Mesendoderm (in vitro differentiated cells): ENCODE data around the gene FNDC3B.

ENCODE experiments used
- DNase-seq: peaks from one replicate; pipeline ENCODE4 v3.0.0; 2013
- H2AK5ac ChIP-seq: 2 replicates; pipeline ENCODE4 v1.6.1; 2013; ENCODE audit warnings: low read length, inconsistent platforms
- H2BK120ac ChIP-seq: 2 replicates; pipeline ENCODE4 v1.6.1; 2013; ENCODE audit warnings: low read depth, mild to moderate bottlenecking, low read length, moderate library complexity, mixed read lengths
- H2BK15ac ChIP-seq: replicated peaks from 2 replicates; pipeline ENCODE4 v1.6.1; 2013; ENCODE audit warnings: low read depth, mild to moderate bottlenecking, moderate library complexity
- H2BK5ac ChIP-seq: 2 replicates; pipeline ENCODE4 v1.6.1; 2013; ENCODE audit warnings: low read length, inconsistent platforms
- H3K18ac ChIP-seq: 2 replicates; pipeline ENCODE4 v1.6.1; 2013; ENCODE audit warnings: mild to moderate bottlenecking, low read length, mixed read lengths
- H3K23ac ChIP-seq: one replicate; pipeline ENCODE4 v1.6.1; 2013; ENCODE audit warnings: low read length
- H3K27ac ChIP-seq: 2 replicates; pipeline ENCODE4 v1.5.1; 2013; ENCODE audit warnings: low read depth, mild to moderate bottlenecking, inconsistent platforms, low read length, moderate library complexity
- H3K27me3 ChIP-seq: 2 replicates; pipeline ENCODE4 v1.6.1; 2013; ENCODE audit warnings: low read length, control low read depth, mild to moderate bottlenecking, inconsistent platforms; ENCODE audit not compliant: insufficient read depth, poor library complexity
- H3K36me3 ChIP-seq: 2 replicates; pipeline ENCODE4 v1.6.1; 2013; ENCODE audit warnings: low read length, inconsistent platforms; ENCODE audit not compliant: control insufficient read depth, insufficient read depth
- H3K4ac ChIP-seq: one replicate; pipeline ENCODE4 v1.6.1; 2013; ENCODE audit warnings: low read depth, mild to moderate bottlenecking, low read length, moderate library complexity
- H3K4me1 ChIP-seq: 2 replicates; pipeline ENCODE4 v1.6.1; 2013; ENCODE audit warnings: low read depth, low read length, inconsistent platforms; ENCODE audit not compliant: control insufficient read depth
- H3K4me2 ChIP-seq: 2 replicates; pipeline ENCODE4 v1.6.1; 2013; ENCODE audit warnings: low read length
- H3K4me3 ChIP-seq: 2 replicates; pipeline ENCODE4 v1.5.1; 2013; ENCODE audit warnings: mild to moderate bottlenecking, low read length
- H3K56ac ChIP-seq: one replicate; pipeline ENCODE4 v1.6.1; 2013; ENCODE audit warnings: low read length
- H3K79me1 ChIP-seq: 2 replicates; pipeline ENCODE4 v1.6.1; 2013; ENCODE audit warnings: low read length, inconsistent platforms
- H3K79me2 ChIP-seq: 2 replicates; pipeline ENCODE4 v1.6.1; 2013; ENCODE audit warnings: mild to moderate bottlenecking, low read length; ENCODE audit not compliant: control insufficient read depth, insufficient read depth
- H3K9ac ChIP-seq: 2 replicates; pipeline ENCODE4 v1.6.1; 2013; ENCODE audit warnings: low read length, inconsistent platforms
- H4K5ac ChIP-seq: one replicate; pipeline ENCODE4 v1.6.1; 2013; ENCODE audit warnings: low read length
- H4K8ac ChIP-seq: one replicate; pipeline ENCODE4 v1.6.1; 2013; ENCODE audit warnings: low read depth, mild to moderate bottlenecking, control low read depth, low read length, moderate library complexity
- WGBS: extraction: QIAGEN DNeasy Blood & Tissue Kit; methylation state at CpG from one replicate; pipeline ENCODE4 v1.1.7; 2013; ENCODE audit warnings: low lambda C conversion rate, missing lambda C conversion rate; ENCODE audit not compliant: insufficient coverage; ENCODE audit errors: extremely low coverage; 5-methylcytosine and 5-hydroxymethylcytosine counted together

Gene FNDC3B

GRCh38 chr3:172159962-172160538 is 120.7 kb downstream of the FNDC3B start:
- Histone ChIP-seq H3K79me1 (peaks cover 15% of the 10 kb centered on the region), H3K27me3 (no peaks in the 10 kb centered on the region), H3K9ac (peak overlapping the region; percentile 50), H3K56ac (peak overlapping the region; percentile 62), H3K23ac (no peak overlapping the region), H2BK15ac (no peak overlapping the region), H4K8ac (no peak overlapping the region), H3K4me1 (peaks cover 12% of the 10 kb centered on the region), H3K4ac (no peak overlapping the region), H3K4me2 (no peak overlapping the region), H3K18ac (no peak overlapping the region), H2BK120ac (no peak overlapping the region), H4K5ac (no peak overlapping the region), H3K27ac (no peak overlapping the region), H2AK5ac (no peak overlapping the region), H3K36me3 (no peaks in the 10 kb centered on the region), H3K79me2 (peaks cover 45% of the 10 kb centered on the region), H2BK5ac (peak overlapping the region; percentile 43), H3K4me3 (no peak overlapping the region)
- DNase-seq = peak; percentile 64
- no CpG with 5 or more reads among the region's 4 CpGs for WGBS

- no peak overlapping the region for H3K23ac ChIP-seq
- no peak for DNase-seq
- WGBS = no CpG with 5 or more reads among the region's 4 CpGs
These were observed 121.9 kb downstream of the FNDC3B start for GRCh38 chr3:172161133-172161789.

GRCh38 chr3:172161959-172162358 is 122.6 kb downstream of the FNDC3B start:
- Histone ChIP-seq H3K79me1 (peaks cover 11% of the 10 kb centered on the region), H3K4me1 (peaks cover 4% of the 10 kb centered on the region), H3K27ac (no peak overlapping the region), H3K56ac (no peak overlapping the region), H3K18ac (no peak overlapping the region), H3K36me3 (no peaks in the 10 kb centered on the region), H4K8ac (peak overlapping the region; percentile 5), H2BK120ac (no peak overlapping the region), H3K4me3 (no peak overlapping the region), H3K27me3 (no peaks in the 10 kb centered on the region), H2BK5ac (no peak overlapping the region), H3K4me2 (no peak overlapping the region), H3K23ac (no peak overlapping the region), H4K5ac (no peak overlapping the region), H2BK15ac (no peak overlapping the region), H2AK5ac (no peak overlapping the region), H3K4ac (no peak overlapping the region), H3K79me2 (peaks cover 43% of the 10 kb centered on the region), H3K9ac (no peak overlapping the region)
- no CpG with 5 or more reads among the region's 9 CpGs for WGBS
- DNase-seq = no peak

More at GRCh38 chr3:172161133-172161789, 121.9 kb downstream of the FNDC3B start:
- peaks cover 6% of the 10 kb centered on the region for H3K4me1 ChIP-seq
- no peak overlapping the region for H3K4me3 ChIP-seq
- H4K5ac ChIP-seq = no peak overlapping the region
- H3K9ac ChIP-seq = no peak overlapping the region
- no peak overlapping the region for H3K18ac ChIP-seq
- no peak overlapping the region for H2AK5ac ChIP-seq
- H3K4me2 ChIP-seq = no peak overlapping the region
- H3K36me3 ChIP-seq = no peaks in the 10 kb centered on the region
- peaks cover 42% of the 10 kb centered on the region for H3K79me2 ChIP-seq
- H3K4ac ChIP-seq = no peak overlapping the region
- no peaks in the 10 kb centered on the region for H3K27me3 ChIP-seq
- no peak overlapping the region for H2BK15ac ChIP-seq
- H3K27ac ChIP-seq = no peak overlapping the region
- no peak overlapping the region for H2BK120ac ChIP-seq
- H2BK5ac ChIP-seq = no peak overlapping the region
- H4K8ac ChIP-seq = peak overlapping the region; percentile 5
- no peak overlapping the region for H3K56ac ChIP-seq
- peaks cover 11% of the 10 kb centered on the region for H3K79me1 ChIP-seq

- Histone ChIP-seq H3K4me1 (peaks cover 4% of the 10 kb centered on the region), H3K36me3 (no peaks in the 10 kb centered on the region), H3K9ac (no peak overlapping the region), H2AK5ac (no peak overlapping the region), H3K4me3 (no peak overlapping the region), H3K79me2 (peaks cover 45% of the 10 kb centered on the region), H3K23ac (no peak overlapping the region), H2BK15ac (no peak overlapping the region), H3K27me3 (no peaks in the 10 kb centered on the region), H2BK120ac (no peak overlapping the region), H3K79me1 (peaks cover 16% of the 10 kb centered on the region), H2BK5ac (no peak overlapping the region), H3K27ac (no peak overlapping the region), H4K8ac (no peak overlapping the region), H3K4ac (no peak overlapping the region), H3K18ac (no peak overlapping the region), H4K5ac (no peak overlapping the region), H3K4me2 (no peak overlapping the region), H3K56ac (no peak overlapping the region)
- no CpG with 5 or more reads among the region's 3 CpGs for WGBS
- DNase-seq = no peak
These were observed 123.9 kb downstream of the FNDC3B start for GRCh38 chr3:172163320-172163719.

GRCh38 chr3:172164620-172165362 is 125.4 kb downstream of the FNDC3B start:
- no peak for DNase-seq
- 100% methylated on average over 1 of the region's 6 CpGs for WGBS
- H3K4me3 ChIP-seq = no peak overlapping the region

More at GRCh38 chr3:172164620-172165362, 125.4 kb downstream of the FNDC3B start:
- H2BK15ac ChIP-seq = no peak overlapping the region
- H4K5ac ChIP-seq = no peak overlapping the region
- H2BK5ac ChIP-seq = no peak overlapping the region
- no peak overlapping the region for H2AK5ac ChIP-seq
- H3K4ac ChIP-seq = no peak overlapping the region
- H3K27me3 ChIP-seq = no peaks in the 10 kb centered on the region
- H3K36me3 ChIP-seq = no peaks in the 10 kb centered on the region
- H3K4me2 ChIP-seq = no peak overlapping the region
- H3K4me1 ChIP-seq = peaks cover 10% of the 10 kb centered on the region
- no peak overlapping the region for H2BK120ac ChIP-seq
- H4K8ac ChIP-seq = no peak overlapping the region
- no peak overlapping the region for H3K18ac ChIP-seq
- H3K56ac ChIP-seq = no peak overlapping the region
- peaks cover 49% of the 10 kb centered on the region for H3K79me2 ChIP-seq
- H3K79me1 ChIP-seq = peaks cover 19% of the 10 kb centered on the region
- H3K9ac ChIP-seq = no peak overlapping the region
- H3K23ac ChIP-seq = no peak overlapping the region
- H3K27ac ChIP-seq = no peak overlapping the region
